ENCODE results near the gene PPP1R15A.
"Not testable (repeated sequence)": the region's sequence is repeated elsewhere in the genome, so short reads cannot be mapped to it uniquely, and the experiment has no call there.

Gene PPP1R15A

GRCh38 chr19:48859711-48860572 is 12.3 kb upstream of the PPP1R15A start:
- no peak for DNase-seq

- no peak for DNase-seq
These were observed 10.9 kb upstream of the PPP1R15A start for GRCh38 chr19:48861313-48861712.

- DNase-seq, result no peak
These were observed 9.4 kb upstream of the PPP1R15A start for GRCh38 chr19:48862827-48863226.

GRCh38 chr19:48866692-48867091 is 5.5 kb upstream of the PPP1R15A start:
- no peak for DNase-seq

GRCh38 chr19:48867123-48867745 is 5.0 kb upstream of the PPP1R15A start:
- DNase-seq, result no peak

GRCh38 chr19:48867746-48868113 is 4.5 kb upstream of the PPP1R15A start:
- no peak for DNase-seq

- DNase-seq, result peak; percentile 57
These were observed 3.9 kb upstream of the PPP1R15A start, which contains the start of gene PLEKHA4 for GRCh38 chr19:48868114-48868886. PLEKHA4 (minus strand) TSS chr19:48868617; CDS start chr19:48867620, 997 bp downstream.

- DNase-seq, result peak; percentile 6
These were observed 2.2 kb upstream of the PPP1R15A start for GRCh38 chr19:48870048-48870447.

- DNase-seq, result not testable (repeated sequence)
These were observed 595 bp upstream of the PPP1R15A start for GRCh38 chr19:48871471-48872181.

- peak; percentile 97 for DNase-seq
These were observed 759 bp downstream of the PPP1R15A start for GRCh38 chr19:48872884-48873475.

- DNase-seq, result no peak
These were observed 1.5 kb downstream of the PPP1R15A start for GRCh38 chr19:48873476-48874302.

- DNase-seq, result peak; percentile 58
These were observed 2.3 kb downstream of the PPP1R15A start for GRCh38 chr19:48874303-48875135.

GRCh38 chr19:48876043-48876981 is 4.1 kb downstream of the PPP1R15A start:
- DNase-seq, result peak; percentile 11

GRCh38 chr19:48877855-48878195 is 5.6 kb downstream of the PPP1R15A start:
- DNase-seq, result no peak

GRCh38 chr19:48878196-48879024 is 6.2 kb downstream of the PPP1R15A start:
- DNase-seq, result peak; percentile 70

- DNase-seq, result no peak
These were observed 6.9 kb downstream of the PPP1R15A start for GRCh38 chr19:48879025-48879637.

- DNase-seq, result not testable (repeated sequence)
These were observed 7.5 kb downstream of the PPP1R15A start for GRCh38 chr19:48879696-48880095.

Data from MV-4-11 (cell line).